ENCODE data around the gene PRSS2.
"Not testable (repeated sequence)": the region's sequence is repeated elsewhere in the genome, so short reads cannot be mapped to it uniquely, and the experiment has no call there.

Gene PRSS2

DNA sequence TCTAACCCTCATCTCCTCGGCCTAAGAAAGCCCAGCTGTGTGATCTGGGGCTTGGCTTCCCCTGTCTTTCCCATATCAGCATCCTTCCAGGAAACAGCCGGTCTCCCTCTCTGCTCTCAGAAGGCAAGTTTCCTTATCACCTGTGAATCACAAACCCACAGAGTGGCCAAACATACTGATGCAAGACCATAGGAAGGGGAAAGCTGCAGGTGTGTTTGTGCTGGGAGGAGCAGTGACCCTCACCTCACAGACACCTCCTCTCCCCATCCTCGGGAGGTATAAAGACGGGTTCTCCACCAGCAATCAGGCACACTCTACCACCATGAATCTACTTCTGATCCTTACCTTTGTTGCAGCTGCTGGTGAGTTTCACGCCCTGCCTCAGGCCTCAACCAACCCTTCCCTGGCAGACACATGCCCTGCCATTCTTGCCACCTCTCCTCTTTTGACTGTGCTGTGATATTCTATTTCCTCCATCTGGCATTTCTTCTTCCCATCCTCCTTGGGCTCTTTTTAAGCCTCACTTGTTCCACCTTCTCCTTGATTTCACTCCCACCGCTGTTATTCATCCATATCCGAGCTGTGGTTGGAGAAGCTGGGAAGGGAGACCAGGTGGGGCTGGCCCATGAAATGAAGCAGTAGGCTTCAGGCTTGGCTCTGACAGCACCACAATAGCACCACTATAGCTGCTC lies at the start of gene PRSS2:
Gene PRSS2 (plus strand): TSS at position 310 of the 692 bp plus-strand sequence. CDS start 13 bp downstream, at position 323.
- Histone ChIP-seq H3K4me1 (ENCODE audit: insufficient read depth, low read length) (no peaks in the 10 kb centered on the region), H3K4me3 (ENCODE audit: low read length) (no peak within 1 kb of the TSS), H3K9ac (ENCODE audit: low read depth, low read length) (no peak within 1 kb of the TSS), H3K27me3 (ENCODE audit: insufficient read depth, low read length) (no peaks in the 10 kb centered on the region), H3K36me3 (ENCODE audit: insufficient read depth, low read depth, low read length) (no peaks in the 10 kb centered on the region), H3K27ac (ENCODE audit: low read length) (no peak within 1 kb of the TSS), H3K9me3 (ENCODE audit: insufficient read depth, low read depth, low read length) (no peaks in the 10 kb centered on the region; the same call in 1 of the 2 replicates)

DNA sequence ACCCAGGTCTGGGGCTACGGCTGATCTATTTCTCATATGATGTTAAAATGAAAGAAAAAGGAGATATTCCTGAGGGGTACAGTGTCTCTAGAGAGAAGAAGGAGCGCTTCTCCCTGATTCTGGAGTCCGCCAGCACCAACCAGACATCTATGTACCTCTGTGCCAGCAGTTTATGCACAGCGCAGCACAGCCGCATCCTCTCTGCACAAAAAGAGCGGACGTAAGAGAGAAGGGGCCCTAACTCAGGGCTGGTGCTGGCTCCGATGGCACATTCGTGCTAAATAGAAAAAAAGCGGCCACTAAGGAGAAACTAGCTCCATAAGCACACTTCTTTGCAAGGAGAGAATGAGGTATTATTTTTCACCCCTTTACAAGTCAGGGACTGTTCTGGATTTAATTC lies 49.8 kb upstream of the PRSS2 start:
- Histone ChIP-seq H3K9me3 (ENCODE audit: insufficient read depth, low read depth, low read length) (no peaks in the 10 kb centered on the region), H3K4me1 (ENCODE audit: insufficient read depth, low read length) (no peaks in the 10 kb centered on the region), H3K27ac (ENCODE audit: low read length) (no peak overlapping the region), H3K4me3 (ENCODE audit: low read length) (no peak overlapping the region), H3K36me3 (ENCODE audit: insufficient read depth, low read depth, low read length) (no peaks in the 10 kb centered on the region), H3K27me3 (ENCODE audit: insufficient read depth, low read length) (no peaks in the 10 kb centered on the region), H3K9ac (ENCODE audit: low read depth, low read length) (no peak overlapping the region)

DNA sequence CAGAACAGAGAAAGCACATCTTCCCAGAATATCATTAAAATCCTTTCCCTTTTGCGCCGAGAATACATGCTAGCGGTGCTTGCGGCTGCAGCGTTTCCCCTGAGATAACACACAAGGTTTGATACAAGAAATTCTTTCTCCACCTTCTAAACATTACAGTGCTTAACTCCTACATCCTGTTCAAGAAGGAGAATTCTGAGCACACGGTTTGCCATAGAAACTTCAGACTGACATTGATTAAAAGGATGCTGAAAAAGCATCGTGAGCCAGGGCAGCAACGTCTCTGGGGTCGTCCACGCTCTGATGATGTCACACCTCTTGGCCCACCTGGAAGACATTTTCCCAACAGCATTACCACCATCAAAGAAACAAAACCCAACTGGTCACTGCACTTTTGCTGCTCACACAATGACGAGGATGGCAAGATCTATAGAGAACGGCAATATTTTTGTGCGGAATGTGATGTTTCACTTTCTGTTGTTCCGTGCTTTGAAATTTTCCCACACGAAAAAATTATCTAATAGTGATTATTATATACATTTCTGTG lies 48.4 kb upstream of the PRSS2 start:
- Histone ChIP-seq H3K4me3 (ENCODE audit: low read length) (no peak overlapping the region), H3K9ac (ENCODE audit: low read depth, low read length) (no peak overlapping the region), H3K27me3 (ENCODE audit: insufficient read depth, low read length) (no peaks in the 10 kb centered on the region), H3K36me3 (ENCODE audit: insufficient read depth, low read depth, low read length) (no peaks in the 10 kb centered on the region), H3K27ac (ENCODE audit: low read length) (no peak overlapping the region), H3K4me1 (ENCODE audit: insufficient read depth, low read length) (no peaks in the 10 kb centered on the region), H3K9me3 (ENCODE audit: insufficient read depth, low read depth, low read length) (no peaks in the 10 kb centered on the region)

DNA sequence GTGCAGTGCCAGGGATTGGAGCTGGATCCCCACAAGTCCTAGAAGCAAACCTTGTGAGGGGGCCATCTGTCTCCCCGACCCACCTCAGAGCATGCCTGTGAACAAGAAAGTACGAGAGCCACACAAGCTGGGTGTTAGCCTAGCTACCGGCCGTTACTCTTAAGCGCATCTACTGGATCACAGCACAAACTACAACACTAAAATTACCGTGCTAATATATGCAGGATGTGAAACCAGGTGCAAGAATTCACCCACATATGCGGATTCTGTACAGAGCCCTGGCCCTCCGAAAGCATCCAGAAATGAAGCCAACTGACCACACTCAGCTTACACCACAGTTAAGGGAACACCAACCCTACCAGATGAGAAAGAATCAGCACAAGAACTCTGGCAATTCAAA lies 37.5 kb upstream of the PRSS2 start:
- Histone ChIP-seq H3K9ac (ENCODE audit: low read depth, low read length) (no peak overlapping the region), H3K4me3 (ENCODE audit: low read length) (no peak overlapping the region), H3K4me1 (ENCODE audit: insufficient read depth, low read length) (no peaks in the 10 kb centered on the region), H3K36me3 (ENCODE audit: insufficient read depth, low read depth, low read length) (no peaks in the 10 kb centered on the region), H3K9me3 (ENCODE audit: insufficient read depth, low read depth, low read length) (peaks cover 9% of the 10 kb centered on the region), H3K27me3 (ENCODE audit: insufficient read depth, low read length) (no peaks in the 10 kb centered on the region), H3K27ac (ENCODE audit: low read length) (no peak overlapping the region)

DNA sequence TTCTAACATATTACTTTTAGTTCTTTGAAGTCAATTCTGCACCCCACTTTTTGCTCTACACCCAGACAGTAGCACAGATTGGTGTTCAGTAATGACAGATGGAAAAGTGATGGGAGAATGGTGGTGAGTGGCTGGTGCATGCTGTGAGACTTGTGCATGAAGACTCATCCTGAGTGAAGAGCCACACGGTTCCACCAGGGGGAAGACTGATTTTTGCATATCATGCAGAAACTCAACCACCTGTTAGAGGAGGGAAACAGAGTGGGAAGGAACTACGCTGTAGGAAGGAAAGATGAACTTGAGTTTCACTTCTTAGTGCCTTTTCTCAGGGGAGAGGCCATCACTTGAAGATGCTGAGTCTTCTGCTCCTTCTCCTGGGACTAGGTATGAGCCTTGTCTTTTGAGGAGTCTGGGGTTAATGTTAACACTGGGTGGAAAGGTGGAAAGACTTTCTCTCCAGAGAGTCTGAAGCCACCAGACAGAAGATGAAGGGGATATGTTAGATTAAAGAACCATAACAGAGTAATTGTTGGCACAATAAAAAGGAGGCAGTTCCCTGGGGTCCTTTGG lies 30.8 kb upstream of the PRSS2 start:
- Histone ChIP-seq H3K9ac (ENCODE audit: low read depth, low read length) (no peak overlapping the region), H3K27ac (ENCODE audit: low read length) (no peak overlapping the region), H3K27me3 (ENCODE audit: insufficient read depth, low read length) (no peaks in the 10 kb centered on the region), H3K4me1 (ENCODE audit: insufficient read depth, low read length) (no peaks in the 10 kb centered on the region), H3K4me3 (ENCODE audit: low read length) (no peak overlapping the region), H3K36me3 (ENCODE audit: insufficient read depth, low read depth, low read length) (no peaks in the 10 kb centered on the region), H3K9me3 (ENCODE audit: insufficient read depth, low read depth, low read length) (peaks cover 5% of the 10 kb centered on the region; the same call in 1 of the 2 replicates)

DNA sequence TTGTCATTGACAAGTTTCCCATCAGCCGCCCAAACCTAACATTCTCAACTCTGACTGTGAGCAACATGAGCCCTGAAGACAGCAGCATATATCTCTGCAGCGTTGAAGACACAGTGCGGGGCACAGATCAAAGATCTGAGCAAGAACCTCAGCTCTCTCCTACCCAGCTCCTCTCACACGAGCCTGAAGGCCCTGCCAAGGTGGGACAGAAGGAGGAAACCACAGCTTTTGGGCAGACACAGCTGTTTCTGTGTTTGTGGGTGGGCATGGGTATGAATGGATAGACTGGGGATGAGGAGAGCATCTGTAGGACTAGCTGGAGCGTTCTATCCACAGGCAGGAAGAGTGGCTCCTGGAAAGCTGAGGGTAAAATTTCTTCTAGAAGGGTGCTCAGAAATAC lies 30.0 kb upstream of the PRSS2 start:
- Histone ChIP-seq H3K9ac (ENCODE audit: low read depth, low read length) (no peak overlapping the region), H3K27ac (ENCODE audit: low read length) (no peak overlapping the region), H3K9me3 (ENCODE audit: insufficient read depth, low read depth, low read length) (no peaks in the 10 kb centered on the region), H3K4me3 (ENCODE audit: low read length) (no peak overlapping the region), H3K36me3 (ENCODE audit: insufficient read depth, low read depth, low read length) (no peaks in the 10 kb centered on the region), H3K27me3 (ENCODE audit: insufficient read depth, low read length) (no peaks in the 10 kb centered on the region), H3K4me1 (ENCODE audit: insufficient read depth, low read length) (no peaks in the 10 kb centered on the region)

DNA sequence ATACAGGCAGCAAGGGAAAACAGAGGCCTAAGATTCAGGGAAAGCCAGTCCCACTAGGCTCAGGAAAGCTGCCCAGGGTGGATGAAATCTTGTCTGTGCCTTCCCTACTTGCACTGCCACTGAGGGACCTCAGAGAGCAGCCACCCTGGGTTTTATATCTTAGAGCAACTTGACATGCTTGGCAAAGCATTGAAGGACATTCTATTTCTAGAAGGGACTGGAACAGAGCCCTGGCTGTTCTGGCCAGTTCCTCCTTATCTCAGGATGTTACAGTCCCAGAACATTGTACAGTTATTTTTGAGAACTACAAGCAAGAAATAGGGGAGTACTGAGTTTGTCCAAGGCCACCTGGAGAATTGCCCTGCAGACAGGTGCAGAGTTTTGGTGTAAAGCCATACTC lies 28.8 kb upstream of the PRSS2 start:
- not testable (repeated sequence) for H3K4me1 ChIP-seq (ENCODE audit: insufficient read depth, low read length); H3K4me3 ChIP-seq (ENCODE audit: low read length); H3K9ac ChIP-seq (ENCODE audit: low read depth, low read length); H3K9me3 ChIP-seq (ENCODE audit: insufficient read depth, low read depth, low read length); H3K36me3 ChIP-seq (ENCODE audit: insufficient read depth, low read depth, low read length); H3K27me3 ChIP-seq (ENCODE audit: insufficient read depth, low read length); H3K27ac ChIP-seq (ENCODE audit: low read length)

DNA sequence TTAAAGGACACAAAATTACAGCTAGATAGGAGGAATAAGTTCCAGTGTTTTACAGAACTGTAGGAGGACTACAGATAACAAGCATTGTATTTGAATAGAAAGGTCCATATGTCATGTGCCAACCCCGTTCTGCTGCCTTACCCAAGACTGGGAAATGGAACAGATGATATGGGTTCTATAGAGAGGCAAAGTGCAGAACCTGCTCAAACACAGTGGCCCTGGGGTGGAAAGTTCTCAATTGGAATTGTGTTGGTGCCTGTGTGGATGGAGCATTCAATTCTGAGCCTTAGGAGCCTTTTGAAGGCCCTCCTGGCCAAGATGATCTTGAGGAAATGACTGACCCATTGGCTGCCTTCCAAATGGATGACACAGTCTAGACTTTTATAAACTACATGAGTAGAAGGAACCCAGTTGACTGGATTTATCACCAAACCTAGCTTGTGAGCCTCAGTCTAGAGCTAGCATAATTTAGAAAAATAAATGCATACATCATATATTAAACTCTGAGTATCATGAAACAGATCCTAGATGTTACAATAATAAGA lies 25.6 kb upstream of the PRSS2 start:
- Histone ChIP-seq H3K27me3 (ENCODE audit: insufficient read depth, low read length) (no peaks in the 10 kb centered on the region), H3K4me3 (ENCODE audit: low read length) (no peak overlapping the region), H3K36me3 (ENCODE audit: insufficient read depth, low read depth, low read length) (no peaks in the 10 kb centered on the region), H3K9me3 (ENCODE audit: insufficient read depth, low read depth, low read length) (no peaks in the 10 kb centered on the region), H3K4me1 (ENCODE audit: insufficient read depth, low read length) (no peaks in the 10 kb centered on the region), H3K27ac (ENCODE audit: low read length) (no peak overlapping the region), H3K9ac (ENCODE audit: low read depth, low read length) (no peak overlapping the region)

DNA sequence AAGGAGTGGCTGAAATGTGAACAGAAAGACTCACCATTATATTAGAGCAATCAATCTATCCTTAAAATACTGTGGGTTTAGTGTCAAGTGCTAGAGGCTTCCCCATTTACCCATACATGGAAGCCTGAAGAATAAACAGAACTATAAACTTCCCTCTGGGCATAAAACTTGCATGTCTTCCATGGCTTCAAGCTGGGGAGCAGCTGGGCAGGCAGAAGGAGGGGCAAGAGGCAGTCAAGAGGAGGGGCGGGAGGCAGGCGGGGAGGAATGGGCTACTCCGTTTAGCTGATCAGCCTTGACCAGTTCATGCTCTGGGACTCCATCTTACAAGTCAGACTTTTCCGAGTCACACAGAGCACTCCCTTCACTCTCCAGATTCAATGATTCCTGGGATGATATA lies 25.0 kb upstream of the PRSS2 start:
- Histone ChIP-seq H3K27me3 (ENCODE audit: insufficient read depth, low read length) (no peaks in the 10 kb centered on the region), H3K9ac (ENCODE audit: low read depth, low read length) (no peak overlapping the region), H3K36me3 (ENCODE audit: insufficient read depth, low read depth, low read length) (no peaks in the 10 kb centered on the region), H3K27ac (ENCODE audit: low read length) (no peak overlapping the region), H3K4me1 (ENCODE audit: insufficient read depth, low read length) (no peaks in the 10 kb centered on the region), H3K9me3 (ENCODE audit: insufficient read depth, low read depth, low read length) (no peaks in the 10 kb centered on the region), H3K4me3 (ENCODE audit: low read length) (no peak overlapping the region)

DNA sequence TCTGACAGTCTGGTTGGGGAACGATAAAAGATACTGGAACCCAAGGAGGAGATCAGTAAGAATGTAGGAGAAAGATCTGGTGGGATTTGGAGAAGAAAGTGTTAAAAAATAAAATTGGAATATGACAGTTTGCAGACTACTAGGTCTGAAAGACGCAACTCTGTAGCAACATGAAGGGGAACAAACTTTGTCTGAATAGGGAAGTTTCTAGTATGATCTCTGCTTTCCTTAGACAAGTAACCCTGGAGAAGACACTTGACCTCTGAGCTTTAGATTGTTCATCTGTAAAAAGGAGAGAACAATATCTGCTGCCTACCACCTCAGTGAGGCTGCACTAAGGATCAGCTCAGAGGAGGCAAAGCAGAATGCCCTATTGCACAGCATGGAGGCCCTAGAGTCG lies 24.5 kb upstream of the PRSS2 start:
- Histone ChIP-seq H3K9ac (ENCODE audit: low read depth, low read length) (no peak overlapping the region), H3K27me3 (ENCODE audit: insufficient read depth, low read length) (no peaks in the 10 kb centered on the region), H3K27ac (ENCODE audit: low read length) (no peak overlapping the region), H3K4me1 (ENCODE audit: insufficient read depth, low read length) (no peaks in the 10 kb centered on the region), H3K36me3 (ENCODE audit: insufficient read depth, low read depth, low read length) (no peaks in the 10 kb centered on the region), H3K4me3 (ENCODE audit: low read length) (no peak overlapping the region), H3K9me3 (ENCODE audit: insufficient read depth, low read depth, low read length) (no peaks in the 10 kb centered on the region)

DNA sequence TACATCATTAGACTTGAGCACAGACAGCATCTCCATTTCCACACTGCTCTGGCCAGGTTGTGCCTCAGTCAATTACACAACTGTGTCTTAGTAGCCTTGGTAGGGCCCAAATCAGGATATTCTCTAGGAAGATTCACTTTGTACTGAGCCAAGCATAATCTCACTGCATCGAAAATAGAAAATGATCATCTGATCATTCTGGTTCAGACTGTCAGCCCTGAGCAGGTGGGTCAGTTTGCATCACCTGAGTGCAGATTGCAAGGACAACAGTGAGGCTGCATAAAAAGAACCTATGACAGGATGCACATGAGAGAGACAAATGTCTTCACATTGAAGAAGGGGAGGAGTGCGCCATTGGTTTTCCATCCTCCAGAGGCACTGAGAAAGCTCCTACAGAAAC lies 22.4 kb upstream of the PRSS2 start:
- not testable (repeated sequence) for H3K36me3 ChIP-seq (ENCODE audit: insufficient read depth, low read depth, low read length); H3K27ac ChIP-seq (ENCODE audit: low read length); H3K9me3 ChIP-seq (ENCODE audit: insufficient read depth, low read depth, low read length); H3K4me1 ChIP-seq (ENCODE audit: insufficient read depth, low read length); H3K9ac ChIP-seq (ENCODE audit: low read depth, low read length); H3K4me3 ChIP-seq (ENCODE audit: low read length); H3K27me3 ChIP-seq (ENCODE audit: insufficient read depth, low read length)
